NCI-H1436 (cell line): ENCODE measurements around the gene COMT.
"Not testable (repeated sequence)": the region's sequence is repeated elsewhere in the genome, so short reads cannot be mapped to it uniquely, and the experiment has no call there.

ENCODE experiments used
- DNase-seq: peaks from one replicate; lab custom pipeline; 2025; lab: John Stamatoyannopoulos, UW

Gene COMT

DNA sequence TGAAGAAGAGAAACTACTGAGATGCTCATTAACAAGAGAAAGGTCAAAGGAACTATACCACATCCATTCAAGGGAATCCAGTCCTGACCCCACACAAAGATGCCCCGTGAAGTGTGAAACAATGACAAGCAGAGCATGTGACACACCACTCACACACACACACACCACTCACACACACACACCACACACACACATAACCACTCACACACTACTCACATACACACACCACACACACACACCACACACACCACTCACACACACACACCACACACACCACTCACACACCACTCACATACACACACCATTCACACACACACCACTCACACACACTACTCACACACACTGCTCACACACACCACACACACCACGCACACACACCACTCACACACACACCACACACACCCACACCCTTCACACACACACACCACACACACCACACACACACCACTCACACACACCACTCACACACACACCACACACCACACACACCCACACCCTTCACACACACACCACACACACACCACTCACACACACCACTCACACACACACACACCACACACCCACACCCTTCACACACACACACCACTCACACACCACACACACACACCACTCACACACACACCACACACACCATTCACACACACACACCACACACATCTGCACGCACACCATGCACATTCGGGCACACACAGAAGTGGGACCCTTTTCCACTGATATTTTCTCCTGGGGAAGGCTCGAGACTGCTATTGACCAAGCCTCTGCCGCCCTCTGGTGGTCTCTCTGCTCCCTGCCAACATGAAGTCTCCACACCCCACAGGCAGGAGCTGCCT is 32.0 kb upstream of the COMT start:
- DNase-seq = peak; percentile 74

DNA sequence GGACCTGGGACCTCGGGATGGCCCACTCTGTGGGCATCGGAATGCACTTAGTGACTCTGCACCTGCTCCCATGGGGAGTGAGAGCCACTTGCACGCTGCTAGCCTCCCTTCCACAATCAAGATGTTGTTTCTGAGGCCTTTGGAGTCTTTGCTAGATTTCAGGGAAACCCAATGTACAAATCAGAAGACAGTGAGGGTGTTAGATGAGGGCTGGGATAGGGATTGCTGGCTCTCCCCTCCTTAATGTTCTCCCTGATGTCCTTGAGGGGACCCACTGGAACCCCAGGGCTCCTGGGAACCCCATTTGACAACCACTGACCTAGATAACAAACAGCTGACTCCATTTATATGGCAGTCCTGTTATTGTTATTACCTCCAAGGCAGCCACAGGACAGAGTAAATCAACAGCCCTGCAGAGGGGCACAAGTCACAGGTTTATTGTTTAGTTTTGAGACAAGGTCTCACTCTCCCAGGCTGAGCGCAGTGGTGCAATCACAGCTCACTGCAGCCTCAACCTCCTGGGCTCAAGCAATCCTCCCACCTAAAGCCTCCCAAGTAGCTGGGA is 31.3 kb upstream of the COMT start:
- DNase-seq = no peak

DNA sequence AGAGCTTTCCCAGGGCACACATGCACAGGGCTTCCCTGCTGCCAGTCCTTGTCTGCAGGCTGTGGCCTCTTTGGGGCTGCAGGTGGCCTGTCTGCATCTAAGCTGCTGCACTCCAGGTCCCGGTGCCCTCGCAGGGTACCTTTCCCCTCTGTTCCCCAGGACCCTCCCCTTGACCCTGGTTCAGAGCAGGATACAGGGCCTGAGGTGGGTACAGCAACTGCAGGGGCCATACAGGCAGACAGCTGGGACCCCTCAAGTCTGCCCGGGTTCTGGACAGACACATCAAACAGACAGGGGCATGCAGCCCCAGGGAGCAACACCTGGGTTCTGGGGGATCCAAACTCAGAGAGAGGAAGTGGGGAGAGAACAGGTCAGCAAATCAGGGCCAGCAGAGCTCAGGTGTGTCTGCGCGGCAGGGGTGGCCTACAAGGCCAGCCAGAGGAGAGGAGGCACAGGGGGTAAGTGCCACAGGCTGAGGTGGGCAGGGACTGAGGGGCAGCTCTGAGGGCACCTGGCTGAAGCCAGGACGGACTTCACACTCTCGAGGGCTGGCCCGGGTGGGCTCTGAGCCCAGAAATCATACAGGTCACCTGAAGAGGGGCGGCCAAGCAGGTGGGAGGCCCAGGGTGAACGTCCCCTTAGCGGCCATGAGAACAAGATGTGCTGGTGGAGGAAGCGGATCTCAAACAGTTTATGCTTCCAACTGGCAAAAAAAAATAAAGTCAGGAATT is 29.9 kb upstream of the COMT start:
- no peak for DNase-seq

DNA sequence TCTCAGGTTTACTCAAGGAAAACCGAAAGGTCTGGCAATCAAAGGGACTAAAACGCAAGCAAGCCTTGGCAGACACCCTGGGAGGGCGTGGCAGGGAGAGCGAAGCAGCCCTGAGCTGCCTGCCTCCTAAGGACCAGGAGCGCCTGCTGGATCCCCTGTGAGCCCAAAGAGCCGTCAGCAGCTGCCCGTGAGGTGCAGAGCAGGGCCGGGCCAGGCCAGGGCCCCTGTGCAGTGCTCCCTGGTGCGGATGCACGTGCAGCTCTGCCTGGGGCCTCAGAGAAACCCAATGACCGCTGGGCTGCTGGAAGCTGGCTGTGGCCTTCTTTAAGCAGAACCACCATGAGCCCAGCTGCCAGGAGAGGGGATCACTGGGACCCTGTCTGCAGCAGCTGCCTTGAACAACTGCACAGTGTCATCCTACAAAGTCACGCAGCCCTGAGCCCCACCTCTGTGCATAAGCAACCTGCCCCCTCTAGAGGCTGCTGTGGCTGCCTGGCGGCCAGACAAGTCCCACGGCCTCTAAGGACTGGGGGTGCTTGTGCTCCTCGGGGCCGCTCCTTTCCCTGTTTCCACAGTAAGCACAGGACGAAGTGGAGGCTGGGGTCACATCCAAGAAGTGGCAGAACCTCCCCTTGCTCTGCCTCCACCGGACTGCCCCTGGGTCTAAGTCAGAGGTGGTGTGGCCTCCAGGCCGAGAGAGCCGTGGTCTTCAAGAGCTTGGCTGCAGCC is 29.1 kb upstream of the COMT start:
- DNase-seq = no peak

DNA sequence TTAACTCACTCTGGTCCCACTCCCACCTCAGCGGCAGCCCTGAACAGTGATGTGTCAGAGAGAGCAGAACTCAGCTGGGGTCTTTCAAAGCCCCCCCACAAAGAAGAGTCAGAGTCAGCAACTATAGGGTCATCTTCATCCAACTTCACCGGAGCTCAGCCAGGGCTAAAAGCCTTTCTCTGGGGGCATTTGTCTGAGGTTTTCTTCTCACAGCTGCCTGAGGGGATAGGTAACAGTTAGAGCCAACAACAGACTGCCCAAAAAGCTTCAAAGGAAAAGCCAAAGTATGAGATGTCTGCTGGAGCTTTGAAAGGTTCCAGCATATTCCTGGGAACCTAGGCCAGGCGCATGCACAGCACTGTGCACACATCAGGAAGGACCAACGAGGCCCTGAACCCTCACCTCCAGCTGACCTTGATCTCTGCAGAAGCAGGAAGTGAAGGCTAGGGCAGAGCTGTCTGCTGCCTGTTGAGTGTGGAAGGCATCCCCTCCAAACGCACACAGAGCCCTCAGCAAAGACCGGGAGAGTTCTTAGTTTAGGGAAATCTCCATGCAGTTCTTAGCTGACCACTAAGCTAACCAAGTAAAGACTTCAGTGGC is 28.1 kb upstream of the COMT start:
- no peak for DNase-seq

DNA sequence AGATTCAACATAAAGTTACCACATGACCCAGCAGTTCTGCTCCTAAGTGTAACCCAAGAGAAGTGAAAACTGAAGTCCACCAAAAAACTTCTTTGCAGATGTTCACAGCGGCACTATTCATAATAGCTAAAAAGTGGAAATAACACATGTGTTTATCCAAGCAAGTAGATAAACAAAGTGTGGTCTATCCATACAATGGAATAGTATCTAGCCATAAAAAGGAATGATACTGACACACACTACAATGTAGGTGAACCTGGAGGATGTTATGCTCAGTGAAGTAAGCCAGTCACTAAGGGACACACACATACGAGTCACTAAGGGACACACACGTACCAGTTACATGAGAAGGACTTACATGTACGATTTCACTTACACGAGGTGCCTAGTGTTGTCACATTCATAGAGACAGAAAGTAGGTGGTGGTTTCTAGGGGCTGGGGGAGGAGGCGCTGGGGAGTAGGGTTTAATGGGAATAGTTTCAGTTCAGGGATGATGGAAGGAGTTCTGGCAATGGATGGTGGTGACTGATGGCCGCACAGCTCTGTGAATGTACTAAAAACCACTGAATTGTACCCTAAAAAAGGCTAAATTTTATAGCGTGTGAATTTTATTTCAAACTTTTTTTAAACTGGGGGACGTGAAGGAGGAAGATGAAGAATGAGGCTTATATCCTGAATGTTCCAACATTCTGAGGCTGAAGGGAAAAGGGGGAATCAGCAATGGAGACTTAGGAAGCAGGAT is 27.2 kb upstream of the COMT start:
- no peak for DNase-seq

DNA sequence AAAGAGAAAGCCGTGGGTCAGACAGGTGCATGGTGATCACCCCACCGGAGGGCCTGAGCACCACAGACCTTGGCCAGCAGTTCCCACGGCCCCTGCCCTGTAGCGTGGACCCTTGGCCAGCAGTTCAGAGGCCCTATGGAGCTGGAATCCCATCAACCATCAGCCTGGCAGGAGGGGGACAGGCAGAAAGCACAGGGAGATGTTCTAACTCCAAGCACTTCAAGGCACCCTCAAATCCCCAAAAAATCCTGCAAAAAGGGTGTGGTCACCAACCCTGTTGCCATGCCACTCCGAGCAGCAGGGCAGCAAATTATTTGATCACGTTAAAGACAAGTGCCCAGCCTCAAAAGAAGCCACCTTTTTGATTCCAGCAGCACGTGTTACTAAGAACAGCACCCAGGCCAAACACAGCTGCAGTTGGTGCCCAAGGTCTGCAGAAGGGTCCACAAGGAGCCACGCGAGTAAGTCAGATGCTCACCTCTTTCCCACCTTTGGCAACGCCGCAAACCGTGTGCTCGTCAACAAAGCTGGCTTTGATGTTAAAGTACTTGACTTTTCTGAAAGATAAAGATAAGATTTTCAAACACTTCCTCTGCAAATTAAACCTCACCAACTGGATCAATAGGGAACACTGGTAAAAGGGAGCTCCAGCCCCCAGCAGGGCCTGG is 26.2 kb upstream of the COMT start:
- DNase-seq = no peak

DNA sequence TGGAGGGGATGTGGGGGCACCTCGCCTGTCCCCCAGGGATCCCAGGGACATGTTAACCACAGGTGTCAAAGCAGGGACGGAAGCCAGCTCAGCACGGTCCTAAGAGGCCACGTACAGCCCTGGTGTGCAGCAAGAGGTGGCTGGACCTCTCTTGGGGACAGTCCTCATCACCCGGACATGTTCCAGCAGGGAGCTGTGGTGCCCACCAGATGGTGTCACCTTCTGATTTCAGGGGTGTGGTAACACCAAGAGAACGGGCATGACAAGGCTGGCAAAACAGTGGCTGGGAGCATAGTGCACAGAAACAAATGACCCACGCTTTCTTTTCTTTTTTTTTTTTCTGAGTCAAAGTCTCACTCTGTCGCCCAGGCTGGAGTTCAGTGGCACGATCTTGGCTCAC is 25.6 kb upstream of the COMT start:
- DNase-seq = no peak

DNA sequence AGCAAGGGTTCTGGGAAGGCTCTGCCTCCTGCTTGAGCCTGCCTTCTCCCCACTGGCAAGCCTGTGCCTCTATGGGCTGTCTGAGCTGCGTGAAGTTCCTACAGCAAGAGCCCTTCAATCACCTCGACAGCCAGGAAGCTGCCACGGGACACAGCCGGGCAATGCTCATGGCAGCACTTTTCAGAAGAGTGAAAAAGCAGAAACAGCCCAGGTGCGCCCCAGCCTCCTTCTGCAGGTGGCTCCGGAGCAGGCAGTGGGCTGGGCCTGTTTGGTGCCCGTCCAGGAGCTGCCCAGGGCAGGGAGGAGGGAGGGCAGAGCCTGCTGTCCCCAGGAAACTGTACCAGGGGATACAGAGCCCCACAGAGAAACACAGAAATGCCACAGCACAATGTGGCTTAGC is 24.6 kb upstream of the COMT start:
- no peak for DNase-seq

DNA sequence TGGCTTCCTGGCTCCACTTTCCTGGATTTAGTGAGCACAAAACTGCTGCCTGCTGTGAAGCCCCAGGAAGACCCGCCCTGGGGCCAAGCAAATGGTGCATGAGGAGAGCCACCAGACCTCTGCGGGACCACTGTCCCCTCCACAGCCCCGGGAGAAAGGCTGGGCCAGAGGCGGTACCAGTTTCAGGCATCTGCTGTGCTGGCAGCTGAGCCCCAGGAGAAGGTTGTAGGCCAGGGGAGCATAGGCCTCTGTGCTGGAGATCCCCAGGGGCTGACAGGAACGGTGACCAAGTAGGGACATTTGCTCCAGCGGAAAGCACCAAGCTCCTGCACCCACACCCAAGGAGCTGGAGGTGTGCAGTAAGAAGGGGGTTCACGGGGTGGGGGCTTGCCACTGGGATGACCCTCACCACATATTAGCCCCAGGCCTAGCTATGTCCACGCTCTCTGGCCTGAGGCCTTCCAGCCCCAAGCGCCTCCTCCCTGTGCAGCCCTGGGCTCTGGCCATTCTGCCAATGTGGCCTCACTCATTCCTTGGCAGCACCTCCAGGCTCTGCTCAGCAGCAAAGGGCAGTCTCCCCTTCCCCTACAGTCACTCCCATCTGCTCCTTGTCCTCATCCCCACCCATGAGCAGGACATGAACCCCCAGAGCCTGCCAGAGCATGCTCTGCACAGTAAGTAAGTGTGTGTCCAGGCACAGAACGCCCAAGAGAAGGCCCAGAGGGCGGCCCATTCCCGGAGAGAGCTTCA is 24.0 kb upstream of the COMT start:
- no peak for DNase-seq

DNA sequence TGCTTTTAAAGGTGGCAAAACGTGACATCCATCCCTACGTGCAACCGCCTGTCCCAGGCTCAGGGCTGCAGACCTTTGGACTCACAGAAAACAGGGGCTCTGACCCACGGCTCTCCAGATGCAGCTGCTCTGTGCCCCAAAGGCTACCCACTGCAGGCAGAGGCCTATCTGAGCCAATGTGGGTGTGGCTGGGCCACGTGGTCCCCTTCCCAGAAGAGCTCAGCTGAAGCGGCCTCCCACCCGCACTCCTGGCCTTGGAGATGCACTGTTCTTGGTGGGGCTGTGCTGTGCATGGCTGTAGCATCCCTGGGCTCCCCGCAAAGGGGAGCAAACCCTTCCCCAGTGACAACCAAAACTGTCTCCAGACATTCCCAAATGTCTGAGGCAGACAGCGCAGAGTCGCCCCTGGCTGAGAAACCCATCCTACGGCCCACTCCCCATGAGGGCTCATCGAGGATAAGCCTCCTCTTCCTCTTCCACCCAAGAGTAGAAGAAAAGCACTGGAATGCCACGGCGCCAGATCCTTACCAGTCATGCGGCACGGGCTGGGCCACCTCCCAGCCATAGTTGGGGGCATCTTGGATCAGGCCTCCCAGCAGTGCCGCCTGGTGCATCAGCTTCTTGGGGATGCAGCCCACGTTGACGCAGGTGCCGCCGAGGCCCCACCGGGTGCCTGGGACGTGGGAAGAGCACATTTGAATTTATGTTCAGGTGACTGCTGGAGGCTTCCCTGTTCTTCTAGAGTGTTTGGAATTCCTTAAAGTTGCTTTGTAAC is 23.1 kb upstream of the COMT start:
- DNase-seq = no peak

DNA sequence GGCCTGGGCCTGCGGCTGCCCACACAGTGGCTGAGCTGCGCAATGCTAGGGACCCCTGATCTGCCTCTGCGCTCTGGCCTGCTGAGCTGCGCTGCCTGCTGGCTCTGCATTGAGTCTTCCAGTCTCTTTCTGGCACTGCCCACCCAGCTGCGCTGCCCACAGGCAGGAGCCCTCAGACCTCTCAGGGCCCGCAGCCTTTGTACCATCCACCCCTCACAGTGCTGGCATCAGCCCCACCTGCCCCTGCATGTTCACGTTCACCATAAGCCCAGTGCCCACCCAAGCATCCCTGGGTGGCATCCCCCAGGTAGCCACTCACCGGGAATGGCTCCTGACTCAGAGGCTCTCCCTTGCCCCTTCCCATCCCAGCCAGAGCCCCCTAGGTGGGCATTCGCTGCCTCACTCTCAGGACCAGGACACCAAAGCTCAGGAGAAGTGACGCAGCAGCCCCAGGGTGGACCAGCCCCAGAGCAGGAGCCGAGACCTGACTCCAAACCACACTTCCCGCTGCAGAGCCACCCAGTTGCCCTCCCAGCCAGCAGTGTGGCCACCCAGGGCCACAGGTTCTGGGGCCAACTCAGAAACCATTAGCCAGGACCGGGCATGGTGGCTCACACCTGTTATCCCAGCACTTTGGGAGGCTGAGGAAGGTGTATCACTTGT is 21.7 kb upstream of the COMT start:
- no peak for DNase-seq

DNA sequence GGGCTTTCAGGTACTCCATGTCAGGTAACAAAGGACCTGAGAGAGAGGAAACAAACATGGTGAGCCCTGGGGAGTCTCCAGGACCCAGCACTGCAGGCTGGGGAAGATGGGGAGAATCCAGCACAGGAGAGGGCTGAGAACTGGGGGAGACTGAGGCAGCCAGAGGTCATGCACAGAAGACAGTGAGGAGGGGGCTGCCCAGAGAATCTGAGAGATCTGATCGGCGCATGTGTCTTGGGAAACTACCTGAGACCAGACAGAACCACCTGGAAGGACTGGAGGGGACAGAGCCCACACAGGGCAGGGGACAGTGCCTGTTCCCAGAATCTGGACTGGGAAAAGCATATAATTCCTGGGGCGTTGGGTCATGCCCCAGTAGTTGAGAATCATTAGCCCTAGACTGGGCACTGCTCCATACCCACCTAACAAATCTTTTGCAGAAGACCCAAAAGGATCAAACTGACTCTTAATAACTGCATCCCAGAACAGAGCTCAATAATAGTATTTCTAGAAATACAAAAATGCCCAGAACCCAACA is 20.0 kb upstream of the COMT start:
- DNase-seq = no peak

DNA sequence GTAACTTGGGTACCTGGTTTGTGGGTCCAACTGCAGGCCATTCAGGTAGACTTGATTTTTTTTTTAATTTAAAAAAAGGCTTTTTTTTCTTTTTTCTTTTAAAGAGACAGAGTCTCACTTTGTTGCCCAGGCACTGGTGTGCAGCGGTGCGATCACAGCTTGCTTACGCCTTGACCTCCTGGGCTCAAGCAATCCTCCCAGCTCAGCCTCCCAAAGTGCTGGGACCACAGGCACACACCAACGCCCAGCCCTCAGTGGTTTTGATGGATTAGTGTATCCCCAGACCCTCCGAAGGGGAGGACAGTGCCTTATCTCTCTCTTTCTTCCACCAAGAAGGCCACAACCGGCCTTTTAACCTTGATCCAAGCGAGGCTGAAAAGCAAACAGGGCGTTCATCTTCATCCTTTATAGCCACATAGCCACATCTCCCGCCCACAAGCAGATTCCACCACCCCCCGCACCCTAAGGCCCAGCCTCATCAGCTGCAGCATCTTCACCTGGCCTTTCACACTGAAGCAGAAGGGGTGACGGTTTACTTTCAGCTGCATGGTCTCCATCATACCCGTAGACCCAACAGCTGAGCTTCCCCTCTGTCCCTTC is 17.6 kb upstream of the COMT start:
- DNase-seq = no peak

DNA sequence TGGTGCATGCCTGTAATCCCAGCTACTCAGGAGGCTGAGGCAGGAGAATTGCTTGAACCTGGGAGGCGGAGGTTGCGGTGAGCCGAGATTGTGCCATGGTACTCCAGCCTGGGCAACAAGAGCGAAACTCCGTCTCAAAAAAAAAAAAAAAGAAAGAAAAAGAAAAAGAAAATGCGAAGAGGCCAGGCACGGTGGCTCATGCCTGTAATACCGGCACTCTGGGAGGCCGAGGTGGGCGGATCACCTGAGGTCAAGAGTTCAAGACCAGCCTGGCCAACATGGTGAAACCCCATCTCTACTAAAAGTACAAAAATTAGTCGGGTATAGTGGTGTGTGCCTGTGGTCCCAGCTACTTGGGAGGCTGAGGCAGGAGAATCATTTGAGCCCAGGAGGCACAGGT is 15.5 kb upstream of the COMT start:
- not testable (repeated sequence) for DNase-seq

DNA sequence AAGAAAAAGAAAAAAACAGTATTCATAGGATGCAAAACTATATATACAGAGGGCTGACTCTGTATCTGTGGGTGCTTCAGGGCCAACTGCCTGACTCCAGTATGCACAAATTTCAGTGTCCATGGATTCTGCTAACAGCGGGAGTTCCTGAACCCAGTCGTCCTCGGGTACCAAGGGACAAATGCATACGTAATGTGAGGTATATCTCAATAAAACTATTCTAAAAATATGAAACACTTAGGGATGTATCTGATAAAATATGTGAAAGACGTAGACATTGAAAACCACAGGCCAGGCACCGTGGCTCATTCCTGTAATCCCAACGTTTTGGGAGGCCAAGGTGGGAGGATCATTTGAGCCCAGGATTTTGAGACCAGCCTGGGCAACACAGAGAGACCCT is 13.9 kb upstream of the COMT start:
- no peak for DNase-seq

DNA sequence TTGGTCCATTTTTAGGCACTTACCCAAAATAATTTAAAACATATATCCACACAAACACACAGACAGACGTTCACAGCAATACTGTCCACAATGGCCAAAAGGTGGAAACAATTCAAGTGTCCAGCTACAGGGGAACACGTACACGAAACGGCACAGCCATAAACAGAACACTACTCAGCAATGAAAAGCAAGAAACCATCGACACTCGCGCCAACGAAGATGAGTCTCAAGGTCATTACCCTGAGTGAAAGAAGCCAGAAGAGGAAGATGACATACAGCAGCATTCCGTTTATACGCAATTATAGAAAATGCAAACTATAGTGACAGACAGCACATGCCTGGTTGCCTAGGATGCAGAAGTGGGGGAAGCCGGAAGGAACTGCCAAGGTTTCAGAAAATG is 13.4 kb upstream of the COMT start:
- DNase-seq = no peak
